Measurements from ENCODE around the gene CDK8. TPM values are rescaled to one million over a fixed set of nuclear protein-coding genes. Genes with fewer than 3 reads are reported as not detected.
A peak's percentile ranks its signal among the peaks of the same experiment; 100 is the strongest.
"Not testable (repeated sequence)": the region's sequence is repeated elsewhere in the genome, so short reads cannot be mapped to it uniquely, and the experiment has no call there.

The CDK8 gene
- total RNA-seq, 1 donor from 2014 or later, result 10.4 TPM

- DNase-seq (ENCODE audit: low spot score) (no peak), ATAC-seq (no peak)
- intact Hi-C loops (cut with DNase I), result no loop called here
These were observed 4.4 kb upstream of the CDK8 start for GRCh38 chr13:26249551-26249950.

GRCh38 chr13:26252006-26252405 lies 1.9 kb upstream of the CDK8 start:
- DNase-seq (ENCODE audit: low spot score); intact Hi-C loops (cut with DNase I); ATAC-seq: not testable (repeated sequence)

- intact Hi-C loops (cut with DNase I), result no loop called here
- DNase-seq (ENCODE audit: low spot score) (no peak), ATAC-seq (no peak)
These were observed 605 bp upstream of the CDK8 start for GRCh38 chr13:26253262-26253786.

DNA sequence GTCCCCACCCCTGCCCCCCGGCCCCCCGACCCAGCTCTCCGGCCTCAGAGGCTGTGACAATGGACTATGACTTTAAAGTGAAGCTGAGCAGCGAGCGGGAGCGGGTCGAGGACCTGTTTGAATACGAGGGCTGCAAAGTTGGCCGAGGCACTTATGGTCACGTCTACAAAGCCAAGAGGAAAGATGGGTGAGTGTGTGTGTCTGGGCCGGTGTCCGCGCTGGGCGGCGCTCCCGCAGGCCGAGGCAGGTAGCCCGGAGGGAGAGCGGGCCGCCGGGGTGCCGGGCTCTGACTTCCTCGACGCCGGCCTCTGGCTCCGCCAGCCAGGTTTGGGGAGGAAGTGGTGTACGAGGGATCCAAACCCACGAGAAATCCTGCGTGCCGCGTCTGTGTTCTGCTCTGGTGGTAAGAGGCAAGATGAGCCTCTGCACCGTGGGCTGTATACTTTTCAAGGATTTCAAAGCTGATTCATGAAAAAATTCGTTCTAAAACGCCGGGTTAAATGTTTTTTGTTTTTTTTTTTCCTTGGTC lies 718 bp downstream of the CDK8 start:
- DNase-seq (ENCODE audit: low spot score), result peak; percentile 67
- peak; percentile 5 for ATAC-seq
- intact Hi-C loops (cut with DNase I), result no loop called here

DNA sequence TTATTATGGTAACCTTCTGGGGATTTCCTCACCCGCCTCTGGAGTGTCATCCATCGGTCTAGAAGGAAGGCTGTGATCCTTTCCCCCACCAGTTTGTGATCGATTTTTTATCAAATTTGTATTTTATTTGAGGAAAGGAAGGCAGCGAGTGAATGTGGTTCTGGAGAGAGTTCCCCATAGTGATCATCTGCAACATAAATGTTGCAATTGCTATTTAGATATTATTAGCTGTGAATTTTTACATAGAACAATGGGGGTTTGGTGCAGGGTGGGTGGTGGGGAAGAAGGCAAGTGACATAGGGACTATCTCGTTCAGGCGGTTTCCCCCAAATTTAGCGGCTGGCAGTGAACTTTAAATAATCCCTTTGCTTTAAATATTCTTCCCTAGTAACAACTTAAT lies 1.2 kb downstream of the CDK8 start:
- no peak for DNase-seq (ENCODE audit: low spot score)
- intact Hi-C loops (cut with DNase I), result no loop called here
- no peak for ATAC-seq

DNA sequence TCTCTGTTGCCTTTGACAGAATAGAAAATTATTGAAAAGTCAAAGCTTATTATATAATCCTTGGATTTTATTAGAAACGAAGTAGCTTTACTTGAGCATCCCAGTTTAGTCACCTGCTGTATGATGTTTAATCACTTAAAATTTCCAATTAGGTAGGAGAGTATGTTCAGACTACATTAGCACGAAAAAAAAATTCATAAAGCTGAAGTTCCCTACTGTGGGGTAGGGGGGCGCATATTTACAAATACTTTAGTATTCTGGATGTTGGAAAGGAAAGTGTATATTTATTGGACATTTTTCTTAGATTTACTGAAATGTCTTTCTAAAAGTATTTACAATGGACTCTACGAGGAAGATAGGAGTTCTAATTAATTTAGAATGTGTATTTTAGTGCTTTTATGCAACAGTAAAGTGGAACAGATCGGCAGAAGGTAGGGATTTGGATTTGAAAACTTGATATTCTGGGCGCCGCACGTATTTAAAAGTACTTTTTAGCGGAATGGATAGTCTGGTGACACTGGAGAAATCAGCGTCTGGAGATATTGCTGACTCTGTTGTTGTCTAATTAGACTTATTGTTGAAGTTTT lies 1.9 kb downstream of the CDK8 start:
- no peak for ATAC-seq
- intact Hi-C loops (cut with DNase I), result no loop called here
- no peak for DNase-seq (ENCODE audit: low spot score)

DNA sequence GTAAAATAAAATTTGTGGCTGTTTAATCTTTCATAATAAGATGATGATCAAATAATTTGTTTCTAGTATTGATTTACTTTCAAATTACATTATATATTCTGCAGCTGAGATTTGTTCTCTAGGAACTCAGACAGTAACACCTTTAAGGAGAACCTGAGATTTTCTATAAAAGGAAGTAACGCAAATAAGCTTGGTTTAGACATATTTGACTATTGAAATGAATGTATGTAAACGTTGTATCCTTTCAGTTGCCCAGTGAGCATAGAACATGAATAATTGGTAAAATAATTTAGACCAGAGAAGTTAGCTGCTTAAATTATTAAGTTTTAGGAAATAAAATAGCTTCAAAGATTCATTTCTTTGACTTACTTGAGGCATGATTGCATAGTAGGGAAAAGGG lies 3.1 kb downstream of the CDK8 start:
- intact Hi-C loops (cut with DNase I), result no loop called here
- DNase-seq (ENCODE audit: low spot score) (no peak), ATAC-seq (no peak)

DNA sequence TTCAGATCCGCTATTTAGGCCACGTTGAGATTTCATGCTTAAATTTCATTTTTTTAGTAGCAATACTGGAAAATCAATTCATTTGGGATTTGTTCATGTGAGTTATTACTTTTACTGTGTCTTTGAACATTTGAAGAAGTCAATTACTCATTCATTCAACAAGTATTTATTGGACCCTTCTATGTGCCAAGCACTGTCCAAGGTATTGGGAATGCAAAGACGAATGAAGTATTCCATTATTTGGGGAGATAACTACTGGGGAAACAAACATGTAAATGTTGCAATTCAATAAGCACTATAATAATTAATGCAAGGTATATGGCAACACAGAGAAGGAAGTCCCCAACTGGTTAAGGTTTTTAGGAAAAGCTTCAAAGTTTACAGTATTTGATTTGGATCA lies 5.7 kb downstream of the CDK8 start:
- intact Hi-C loops (cut with DNase I), result no loop called here
- DNase-seq (ENCODE audit: low spot score), result no peak

DNA sequence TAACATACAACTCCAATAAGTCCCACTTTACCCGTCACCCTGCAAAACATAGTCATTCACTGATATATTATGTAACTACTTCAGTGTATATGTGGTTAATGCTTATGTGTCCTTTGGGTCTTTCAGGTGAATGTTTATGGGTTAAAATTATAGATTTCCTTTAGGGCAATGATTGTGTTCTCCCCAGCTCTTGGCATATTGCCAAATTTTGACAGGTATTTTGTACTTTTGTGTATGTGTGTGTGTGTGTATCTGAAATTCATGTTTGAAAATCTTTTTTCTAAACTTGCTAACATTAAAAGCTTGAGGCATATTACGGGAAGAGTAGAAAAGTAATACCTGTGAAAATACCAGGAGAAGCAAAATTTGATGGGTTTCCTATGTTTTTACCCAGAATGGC lies 8.2 kb downstream of the CDK8 start:
- intact Hi-C loops (cut with DNase I), result no loop called here
- no peak for DNase-seq (ENCODE audit: low spot score)

More for the DNA sequence above, 5.7 kb downstream of the CDK8 start:
- ATAC-seq, result no peak

DNA sequence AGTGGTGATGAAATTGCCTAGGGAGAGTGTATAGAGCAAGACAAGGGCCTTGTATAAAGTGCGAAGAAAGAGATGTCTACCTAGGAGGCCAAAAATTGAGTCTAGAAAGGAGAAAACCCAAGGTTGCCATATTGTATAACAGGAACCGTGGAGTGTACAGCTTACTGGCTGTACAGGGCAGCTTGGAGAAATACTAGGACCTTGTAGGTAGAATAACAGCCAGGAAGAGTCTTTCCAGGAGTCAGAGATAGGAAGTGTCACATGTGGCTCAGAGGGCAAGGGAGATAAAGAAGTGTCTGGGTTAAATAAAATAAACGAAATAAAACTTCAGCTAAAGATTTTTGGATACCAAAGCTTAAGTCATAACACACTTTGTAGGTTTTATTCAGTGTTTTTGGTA lies 12.4 kb downstream of the CDK8 start:
- ATAC-seq (no peak), DNase-seq (ENCODE audit: low spot score) (no peak)
- intact Hi-C loops (cut with DNase I), result no loop called here

More for the DNA sequence above, 8.2 kb downstream of the CDK8 start:
- ATAC-seq, result no peak

DNA sequence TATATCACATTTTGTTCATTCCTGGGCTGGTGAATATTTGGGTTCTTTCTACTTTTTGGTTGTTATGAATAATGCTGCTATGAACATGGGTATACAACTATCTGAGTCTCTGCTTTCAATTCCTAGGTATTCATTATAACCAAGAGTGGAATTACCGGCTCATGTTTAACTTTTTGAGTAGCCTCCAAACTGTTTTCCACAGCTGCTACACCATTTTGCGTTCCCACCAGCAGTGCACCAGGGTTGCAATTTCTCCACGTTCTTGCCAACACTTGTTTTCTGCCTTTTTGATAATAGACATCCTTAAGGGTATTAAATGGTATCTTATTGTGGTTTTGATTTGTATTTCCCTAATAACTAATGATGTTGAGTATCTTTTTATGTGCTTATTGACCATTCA lies 16.8 kb downstream of the CDK8 start:
- intact Hi-C loops (cut with DNase I), result no loop called here
- DNase-seq (ENCODE audit: low spot score) (no peak), ATAC-seq (no peak)

GRCh38 chr13:26272621-26273020 lies 18.7 kb downstream of the CDK8 start:
- intact Hi-C loops (cut with DNase I), result no loop called here
- DNase-seq (ENCODE audit: low spot score), result no peak
- ATAC-seq, result no peak

DNA sequence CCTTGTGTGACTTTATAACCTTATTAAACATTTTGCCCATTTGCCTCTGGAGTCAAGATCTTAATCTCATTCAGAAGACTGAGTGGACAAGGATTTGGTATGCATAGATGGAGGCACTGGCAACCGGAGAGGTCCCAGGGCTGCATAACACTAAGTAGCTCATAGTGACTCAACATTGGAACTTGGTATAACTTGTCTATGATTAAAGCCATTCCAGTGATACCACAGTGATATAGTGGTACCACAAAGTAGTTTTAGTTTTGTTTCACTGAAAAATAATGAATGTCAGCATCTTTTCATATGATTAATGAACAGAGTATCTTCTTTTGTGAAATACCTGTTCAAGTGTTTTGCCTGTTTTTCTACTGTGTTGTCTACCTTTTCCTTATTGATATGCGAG lies 26.4 kb downstream of the CDK8 start:
- DNase-seq (ENCODE audit: low spot score) (no peak), ATAC-seq (no peak)
- intact Hi-C loops (cut with DNase I), result no loop called here

DNA sequence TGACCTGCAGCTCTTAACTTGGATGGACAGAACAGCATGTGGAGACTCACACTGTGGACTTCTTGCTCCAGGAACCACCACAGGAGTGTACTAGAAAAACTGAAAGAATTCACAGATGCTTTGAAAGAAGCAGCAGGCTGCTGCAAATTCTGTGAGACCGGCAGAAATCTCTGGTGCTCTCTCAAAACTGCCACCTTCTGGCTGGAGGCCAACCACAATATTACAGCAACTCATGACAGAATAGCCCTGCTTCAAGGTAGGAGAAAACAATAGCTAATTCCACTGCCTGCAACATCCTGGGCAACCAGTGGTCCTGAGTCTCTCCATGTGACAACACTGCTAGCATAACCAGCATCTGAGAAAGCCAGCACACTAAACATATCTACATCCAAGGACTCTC lies 26.9 kb downstream of the CDK8 start:
- intact Hi-C loops (cut with DNase I), result no loop called here
- no peak for ATAC-seq
- no peak for DNase-seq (ENCODE audit: low spot score)

- ATAC-seq; DNase-seq (ENCODE audit: low spot score); intact Hi-C loops (cut with DNase I): not testable (repeated sequence)
These were observed 32.0 kb downstream of the CDK8 start for GRCh38 chr13:26285911-26286310.

- ATAC-seq; DNase-seq (ENCODE audit: low spot score); intact Hi-C loops (cut with DNase I): not testable (repeated sequence)
These were observed 34.9 kb downstream of the CDK8 start for GRCh38 chr13:26288838-26289237.

- DNase-seq (ENCODE audit: low spot score) (no peak), ATAC-seq (no peak)
- intact Hi-C loops (cut with DNase I), result no loop called here
These were observed 41.9 kb downstream of the CDK8 start for GRCh38 chr13:26295812-26296211.

- ATAC-seq (no peak), DNase-seq (ENCODE audit: low spot score) (no peak)
- intact Hi-C loops (cut with DNase I), result no loop called here
These were observed 45.3 kb downstream of the CDK8 start for GRCh38 chr13:26299168-26299750.

- no peak for DNase-seq (ENCODE audit: low spot score)
- intact Hi-C loops (cut with DNase I), result no loop called here
- ATAC-seq, result no peak
These were observed 46.2 kb downstream of the CDK8 start for GRCh38 chr13:26300140-26300539.

GRCh38 chr13:26305676-26306075 lies 51.7 kb downstream of the CDK8 start:
- ATAC-seq (no peak), DNase-seq (ENCODE audit: low spot score) (no peak)
- intact Hi-C loops (cut with DNase I), result no loop called here

DNA sequence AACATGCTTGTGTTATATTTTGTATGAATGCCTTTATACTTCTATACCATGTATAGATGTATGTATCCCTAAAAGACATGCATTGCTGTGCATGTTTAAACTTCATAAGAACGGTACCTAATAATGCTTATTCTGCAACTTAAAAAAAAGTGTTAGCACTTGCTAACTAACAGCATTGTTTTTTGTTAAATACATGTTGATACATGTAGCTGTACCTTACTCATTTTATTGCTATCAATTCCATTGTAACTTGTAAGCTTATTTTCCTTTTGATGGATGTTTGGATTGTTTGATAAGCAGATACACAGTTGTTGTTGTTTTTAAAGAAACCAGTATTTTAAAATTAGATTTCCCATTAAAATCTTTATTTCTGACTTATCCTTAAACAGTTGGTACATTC lies 53.8 kb downstream of the CDK8 start:
- ATAC-seq, result no peak
- DNase-seq (ENCODE audit: low spot score), result no peak
- intact Hi-C loops (cut with DNase I), result no loop called here
